ENCODE data around the gene FAM81A. TPM values are rescaled to one million over a fixed set of nuclear protein-coding genes. Genes with fewer than 3 reads are reported as not detected.

Gene FAM81A
- total and polyA plus RNA-seq, 9 of the 15 experiments (the other 6 are each of a cell fraction or from before 2014, with no cell fraction given) = not detected

- no TSS peak for BruUV-seq (replicated peaks)
- Histone ChIP-seq H3K4me1 (replicated peaks in 1 of 2; ENCODE audit: control insufficient read depth in 2 of 2, insufficient read depth in 2 of 2, low read length in 2 of 2) (no peaks in the 10 kb centered on the region), H3K4me2 (ENCODE audit: insufficient read depth, low read length) (no peak overlapping the region), H3K4me3 (no peak overlapping the region), H3K9me1 (ENCODE audit: control insufficient read depth, insufficient read depth, low read length) (no peaks in the 10 kb centered on the region), H3K79me2 (ENCODE audit: control insufficient read depth, insufficient read depth, low read length) (no peaks in the 10 kb centered on the region), H3K27ac (ENCODE audit: extremely low read depth, low read depth, low read length) (no peak overlapping the region), H3K36me3 (ENCODE audit: control insufficient read depth, insufficient read depth, low read length) (no peaks in the 10 kb centered on the region), H2AFZ (ENCODE audit: low read depth, low read length) (no peak overlapping the region), H4K20me1 (replicated peaks; ENCODE audit: control insufficient read depth, insufficient read depth, low read length) (no peaks in the 10 kb centered on the region), H3K9ac (ENCODE audit: insufficient read depth in 1 of 2, low read depth in 2 of 2, low read length in 2 of 2) (no peak overlapping the region), H3K9me3 (replicated peaks; ENCODE audit: control insufficient read depth, insufficient read depth, low read depth, low read length) (no peaks in the 10 kb centered on the region), H3K27me3 (ENCODE audit: control insufficient read depth in 2 of 2, insufficient read depth in 2 of 2, low read length in 2 of 2) (peaks cover 17 to 33% of the 10 kb centered on the region in 2 experiments)
- ATAC-seq = no peak
- DNase-seq (ENCODE audit: extremely low read depth in 1 of 4, low spot score in 3 of 4) = no peak
- in situ Hi-C loops (cut with MboI) = no loop called here
- FAIRE-seq = no peak
- TF ChIP-seq ZNF253 (CRISPR knock-in tag; conservative IDR thresholded peaks at IDR 0.05) (no peak), SFPQ (IDR thresholded peaks at IDR 0.05; ENCODE audit: low read depth, low read length) (no peak), ZNF316 (IDR thresholded peaks at IDR 0.05) (no peak), ZNF280B (CRISPR knock-in tag; IDR thresholded peaks at IDR 0.05) (no peak), POLR2G (IDR thresholded peaks at IDR 0.05; ENCODE audit: low read depth, low read length) (no peak), MAZ (CRISPR knock-in tag; conservative IDR thresholded peaks at IDR 0.05 in 1 of 2, IDR thresholded peaks at IDR 0.05 in 1 of 2) (no peak), TAF7 (tag; IDR thresholded peaks at IDR 0.05) (no peak), GATAD2B (IDR thresholded peaks at IDR 0.05; ENCODE audit: borderline replicate concordance) (no peak), SNAPC5 (CRISPR knock-in tag; IDR thresholded peaks at IDR 0.05) (no peak), EP300 (IDR thresholded peaks at IDR 0.05; ENCODE audit: low read length) (no peak), MYBL2 (IDR thresholded peaks at IDR 0.05; ENCODE audit: low read depth) (no peak), MYBL2 (CRISPR knock-in tag; IDR thresholded peaks at IDR 0.05; ENCODE audit: borderline replicate concordance) (no peak), ZNF239 (CRISPR knock-in tag; IDR thresholded peaks at IDR 0.05) (no peak), FIP1L1 (IDR thresholded peaks at IDR 0.05; ENCODE audit: low read depth, low read length, poor library complexity, severe bottlenecking) (no peak), PRPF4 (IDR thresholded peaks at IDR 0.05; ENCODE audit: insufficient read depth, low read depth, low read length, poor library complexity, severe bottlenecking) (no peak), ARID2 (IDR thresholded peaks at IDR 0.05) (no peak), KLF16 (IDR thresholded peaks at IDR 0.05) (no peak), PTRF (tag; IDR thresholded peaks at IDR 0.05) (no peak), RAD51 (IDR thresholded peaks at IDR 0.05; ENCODE audit: borderline replicate concordance, low read depth) (no peak)
- 0% methylated on average over 1 of the region's 1 CpG for WGBS (ENCODE audit: insufficient coverage, low coverage, missing lambda C conversion rate)
- intact Hi-C loops (cut with micrococcal nuclease) = no loop called here
- POLR2A ChIA-PET = no interaction called here
- CTCF ChIA-PET (ENCODE audit: low intra/inter-chr PET ratio) = no interaction called here
Measured at GRCh38 chr15:59398220-59398619, 39.8 kb upstream of the FAM81A start.

Measured in K562 (cell line).